ENCODE measurements around the gene P2RX5.

- no peak for TF ChIP-seq CTCF (IDR thresholded peaks at IDR 0.05)
- TF ChIP-seq POLR2A (IDR thresholded peaks at IDR 0.05), result no peak
Measured at GRCh38 chr17:3681057-3681456, 14.9 kb downstream of the P2RX5 start.
